ENCODE results near the gene M1AP.

DNA sequence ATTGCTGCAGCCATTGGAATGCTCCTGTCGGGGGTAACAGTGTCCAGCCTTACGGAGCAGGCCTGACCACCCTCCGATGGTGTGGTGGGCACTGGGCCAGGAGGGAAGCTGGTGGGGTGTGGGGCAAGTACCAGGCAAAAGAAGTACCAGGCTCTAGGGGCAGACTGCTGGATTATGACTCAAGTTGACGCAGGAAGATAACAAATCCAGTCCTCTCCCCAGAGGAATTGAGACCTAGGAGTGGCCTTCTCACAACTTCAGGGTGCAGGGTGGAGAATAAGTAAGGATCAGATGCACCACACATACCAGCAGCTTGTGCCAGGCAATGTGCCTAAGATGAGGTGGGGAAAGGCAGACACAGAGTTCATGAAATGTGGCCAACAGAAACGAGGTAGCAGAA, 43.8 kb upstream of the M1AP start:
- TF ChIP-seq POLR2A (IDR thresholded peaks at IDR 0.05; ENCODE audit: low read depth) (no peak), EP300 (IDR thresholded peaks at IDR 0.05) (no peak), POLR2AphosphoS5 (IDR thresholded peaks at IDR 0.05) (no peak)
- TF ChIP-seq, protein P1, sequence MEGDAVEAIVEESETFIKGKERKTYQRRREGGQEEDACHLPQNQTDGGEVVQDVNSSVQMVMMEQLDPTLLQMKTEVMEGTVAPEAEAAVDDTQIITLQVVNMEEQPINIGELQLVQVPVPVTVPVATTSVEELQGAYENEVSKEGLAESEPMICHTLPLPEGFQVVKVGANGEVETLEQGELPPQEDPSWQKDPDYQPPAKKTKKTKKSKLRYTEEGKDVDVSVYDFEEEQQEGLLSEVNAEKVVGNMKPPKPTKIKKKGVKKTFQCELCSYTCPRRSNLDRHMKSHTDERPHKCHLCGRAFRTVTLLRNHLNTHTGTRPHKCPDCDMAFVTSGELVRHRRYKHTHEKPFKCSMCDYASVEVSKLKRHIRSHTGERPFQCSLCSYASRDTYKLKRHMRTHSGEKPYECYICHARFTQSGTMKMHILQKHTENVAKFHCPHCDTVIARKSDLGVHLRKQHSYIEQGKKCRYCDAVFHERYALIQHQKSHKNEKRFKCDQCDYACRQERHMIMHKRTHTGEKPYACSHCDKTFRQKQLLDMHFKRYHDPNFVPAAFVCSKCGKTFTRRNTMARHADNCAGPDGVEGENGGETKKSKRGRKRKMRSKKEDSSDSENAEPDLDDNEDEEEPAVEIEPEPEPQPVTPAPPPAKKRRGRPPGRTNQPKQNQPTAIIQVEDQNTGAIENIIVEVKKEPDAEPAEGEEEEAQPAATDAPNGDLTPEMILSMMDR (IDR thresholded peaks at IDR 0.05): no peak

Measured in esophagus muscularis mucosa (tissue), 4 donors.